ENCODE results near the gene NAALADL2.

- no peak for TF ChIP-seq POLR2A (IDR thresholded peaks at IDR 0.05)
- TF ChIP-seq CTCF (IDR thresholded peaks at IDR 0.05), result no peak
Observed at GRCh38 chr3:175746308-175746707, 887.2 kb downstream of the NAALADL2 start.
